HL-60 (cell line): ENCODE results near the gene PAK5.

Experiments used
- GABPA ChIP-seq: IDR thresholded peaks from 2 replicates; pipeline ENCODE4 v1.6.1; 2012; ENCODE audit warnings: low read depth
- POLR2AphosphoS5 ChIP-seq: IDR thresholded peaks from 2 replicates; pipeline ENCODE4 v1.6.1; 2012; ENCODE audit warnings: low read depth
- SPI1 ChIP-seq: IDR thresholded peaks from 2 replicates; pipeline ENCODE4 v1.6.1; 2012; ENCODE audit warnings: low read depth, mild to moderate bottlenecking, borderline replicate concordance
- TF ChIP-seq, protein P1 (sequence below): IDR thresholded peaks from one replicate; pipeline ENCODE4 v1.5.1; 2011; ENCODE audit warnings: low read length, control low read depth, inconsistent platforms; ENCODE audit not compliant: insufficient read depth

DNA sequence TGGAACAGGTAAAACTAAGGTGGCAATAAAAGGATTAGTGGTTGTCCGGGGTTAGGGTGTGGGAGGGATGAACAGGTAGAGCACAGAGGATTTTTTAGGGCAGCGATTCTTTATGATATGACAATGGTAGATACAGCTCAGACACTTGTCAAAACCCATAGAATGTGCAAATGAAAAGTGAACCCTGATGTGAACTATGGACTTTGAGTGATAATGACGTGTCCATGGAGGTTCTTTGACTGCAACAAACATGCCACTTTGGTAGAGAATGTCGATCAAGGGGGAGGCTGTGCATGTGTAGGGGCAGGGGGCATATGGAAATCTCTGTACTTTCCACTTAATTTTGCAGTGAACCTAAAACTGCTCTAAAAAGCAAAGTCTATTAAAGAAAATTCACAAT lies 223.8 kb downstream of the PAK5 start:
- no peak for TF ChIP-seq POLR2AphosphoS5
- TF ChIP-seq, protein P1, sequence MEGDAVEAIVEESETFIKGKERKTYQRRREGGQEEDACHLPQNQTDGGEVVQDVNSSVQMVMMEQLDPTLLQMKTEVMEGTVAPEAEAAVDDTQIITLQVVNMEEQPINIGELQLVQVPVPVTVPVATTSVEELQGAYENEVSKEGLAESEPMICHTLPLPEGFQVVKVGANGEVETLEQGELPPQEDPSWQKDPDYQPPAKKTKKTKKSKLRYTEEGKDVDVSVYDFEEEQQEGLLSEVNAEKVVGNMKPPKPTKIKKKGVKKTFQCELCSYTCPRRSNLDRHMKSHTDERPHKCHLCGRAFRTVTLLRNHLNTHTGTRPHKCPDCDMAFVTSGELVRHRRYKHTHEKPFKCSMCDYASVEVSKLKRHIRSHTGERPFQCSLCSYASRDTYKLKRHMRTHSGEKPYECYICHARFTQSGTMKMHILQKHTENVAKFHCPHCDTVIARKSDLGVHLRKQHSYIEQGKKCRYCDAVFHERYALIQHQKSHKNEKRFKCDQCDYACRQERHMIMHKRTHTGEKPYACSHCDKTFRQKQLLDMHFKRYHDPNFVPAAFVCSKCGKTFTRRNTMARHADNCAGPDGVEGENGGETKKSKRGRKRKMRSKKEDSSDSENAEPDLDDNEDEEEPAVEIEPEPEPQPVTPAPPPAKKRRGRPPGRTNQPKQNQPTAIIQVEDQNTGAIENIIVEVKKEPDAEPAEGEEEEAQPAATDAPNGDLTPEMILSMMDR = no peak
- no peak for TF ChIP-seq GABPA
- no peak for TF ChIP-seq SPI1
